Neural progenitor cell (in vitro differentiated cells): Measurements from ENCODE around the gene DAW1. TPM values are rescaled to one million over a fixed set of nuclear protein-coding genes. Genes with fewer than 3 reads are reported as not detected.

ENCODE experiments used
- DNase-seq: peaks from one replicate; pipeline ENCODE4 v3.0.0-alpha.2; 2016; ENCODE audit warnings: low spot score
- H2AFZ ChIP-seq: fragments of 200-600 bp; sonication (generic); replicated peaks from 2 replicates; pipeline ENCODE4 v1.6.1; 2016; ENCODE audit warnings: antibody characterized with exemption
- H3F3A ChIP-seq: fragments of 200-600 bp; sonication (generic); 2 replicates; pipeline ENCODE4 v1.6.1; 2016; ENCODE audit warnings: antibody characterized with exemption, low read depth
- H3K27ac ChIP-seq: fragments of 200-600 bp; sonication (generic); 2 replicates; pipeline ENCODE4 v1.5.1; 2016; ENCODE audit warnings: mild to moderate bottlenecking
- H3K27me3 ChIP-seq: fragments of 200-600 bp; sonication (generic); 2 replicates; pipeline ENCODE4 v1.6.1; 2016; ENCODE audit warnings: mild to moderate bottlenecking, moderate library complexity
- H3K36me3 ChIP-seq: fragments of 200-600 bp; sonication (generic); 2 replicates; pipeline ENCODE4 v1.5.1; 2016
- H3K4me1 ChIP-seq: fragments of 200-600 bp; sonication (generic); 2 replicates; pipeline ENCODE4 v1.6.1; 2016; ENCODE audit warnings: mixed run types
- H3K4me2 ChIP-seq: fragments of 200-600 bp; sonication (generic); 2 replicates; pipeline ENCODE4 v1.6.1; 2016
- H3K4me3 ChIP-seq: fragments of 200-600 bp; sonication (generic); 2 replicates; pipeline ENCODE4 v1.5.1; 2016
- H3K79me2 ChIP-seq: fragments of 200-600 bp; sonication (generic); 2 replicates; pipeline ENCODE4 v1.6.1; 2016; ENCODE audit warnings: low read depth
- H3K9ac ChIP-seq: fragments of 200-600 bp; sonication (generic); 2 replicates; pipeline ENCODE4 v1.6.1; 2016
- H3K9me3 ChIP-seq: fragments of 200-600 bp; sonication (generic); 2 replicates; pipeline ENCODE4 v1.5.1; 2016; ENCODE audit warnings: low read depth
- H4K20me1 ChIP-seq: fragments of 200-600 bp; sonication (generic); 2 replicates; pipeline ENCODE4 v1.6.1; 2016; ENCODE audit warnings: low read depth
- H3K27ac Mint-ChIP-seq: 3 replicates; pipeline ENCODE4 v1.8.0; 2021; ENCODE audit warnings: mixed read lengths
- H3K27me3 Mint-ChIP-seq: 2 replicates; pipeline ENCODE4 v1.8.0; 2022; ENCODE audit warnings: low read depth, mild to moderate bottlenecking, inconsistent platforms, moderate library complexity, mixed read lengths; ENCODE audit not compliant: insufficient read depth
- H3K36me3 Mint-ChIP-seq: 3 replicates; pipeline ENCODE4 v1.8.0; 2021; ENCODE audit warnings: mixed read lengths
- H3K4me1 Mint-ChIP-seq: 3 replicates; pipeline ENCODE4 v1.8.0; 2021; ENCODE audit warnings: mixed read lengths
- H3K4me3 Mint-ChIP-seq: 3 replicates; pipeline ENCODE4 v1.8.0; 2021; ENCODE audit warnings: mild to moderate bottlenecking, moderate library complexity, mixed read lengths
- H3K9me3 Mint-ChIP-seq: 3 replicates; pipeline ENCODE4 v1.8.0; 2020; ENCODE audit warnings: mixed read lengths
- CTCF ChIP-seq: fragments of 200-600 bp; sonication (generic); IDR thresholded peaks from 2 replicates; pipeline ENCODE4 v1.5.1; 2017; ENCODE audit warnings: antibody characterized with exemption, mild to moderate bottlenecking
- EZH2 ChIP-seq: fragments of 200-600 bp; sonication (generic); IDR thresholded peaks from 2 replicates; pipeline ENCODE4 v1.6.1; 2017; ENCODE audit warnings: antibody characterized with exemption, mild to moderate bottlenecking, moderate library complexity
- EZH2phosphoT487 ChIP-seq: fragments of 200-600 bp; sonication (generic); IDR thresholded peaks from 2 replicates; pipeline ENCODE4 v1.6.1; 2017; ENCODE audit warnings: antibody characterized with exemption
- total RNA-seq: library from RNA; depleted of rRNA; stranded (reverse); fragments of >200 nt; gene quantifications from 2 replicates; pipeline ENCODE4 v1.2.3, GENCODE V29; 2015; ENCODE audit warnings: low replicate concordance

DAW1 gene
- total RNA-seq, 1 donor from 2014 or later: not detected

DNA sequence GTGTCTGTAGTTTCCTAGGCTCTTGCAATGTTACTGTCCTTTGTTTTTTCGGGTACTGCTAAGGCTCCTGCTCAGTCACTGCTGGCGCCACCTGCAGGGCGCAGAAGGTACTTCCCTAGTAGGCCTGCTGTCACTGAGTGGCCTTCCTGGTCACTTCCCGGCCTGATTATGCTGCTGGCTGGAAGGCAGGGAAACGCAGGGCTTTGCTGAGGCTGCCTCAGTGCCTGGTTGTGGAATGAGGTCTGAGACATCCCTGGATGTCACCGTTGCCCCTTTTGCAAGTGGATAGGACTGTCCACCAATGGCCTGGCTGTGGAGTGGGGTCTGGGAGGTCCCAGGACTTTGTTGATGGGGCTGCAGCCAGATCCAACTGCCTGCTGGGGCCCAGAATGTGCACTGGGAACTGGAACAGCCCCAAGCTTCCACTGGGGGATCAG, 13.1 kb downstream of the DAW1 start:
- Histone ChIP-seq H3F3A (no peaks in the 10 kb centered on the region), H3K9ac (no peak overlapping the region), H3K4me1 (no peaks in the 10 kb centered on the region), H3K9me3 (no peaks in the 10 kb centered on the region), H3K4me3 (no peak overlapping the region), H3K27ac (no peak overlapping the region), H4K20me1 (no peaks in the 10 kb centered on the region), H3K79me2 (no peaks in the 10 kb centered on the region), H3K27me3 (no peaks in the 10 kb centered on the region), H3K4me2 (no peak overlapping the region), H2AFZ (peak overlapping the region; percentile 44), H3K36me3 (no peaks in the 10 kb centered on the region)
- DNase-seq: peak; percentile 82
- TF ChIP-seq EZH2phosphoT487 (no peak), CTCF (peak; percentile 95), EZH2 (no peak)
- Mint-ChIP-seq H3K27ac (no peak overlapping the region), H3K4me3 (no peak overlapping the region), H3K27me3 (no peaks in the 10 kb centered on the region), H3K9me3 (no peaks in the 10 kb centered on the region), H3K36me3 (no peaks in the 10 kb centered on the region), H3K4me1 (no peaks in the 10 kb centered on the region)

DNA sequence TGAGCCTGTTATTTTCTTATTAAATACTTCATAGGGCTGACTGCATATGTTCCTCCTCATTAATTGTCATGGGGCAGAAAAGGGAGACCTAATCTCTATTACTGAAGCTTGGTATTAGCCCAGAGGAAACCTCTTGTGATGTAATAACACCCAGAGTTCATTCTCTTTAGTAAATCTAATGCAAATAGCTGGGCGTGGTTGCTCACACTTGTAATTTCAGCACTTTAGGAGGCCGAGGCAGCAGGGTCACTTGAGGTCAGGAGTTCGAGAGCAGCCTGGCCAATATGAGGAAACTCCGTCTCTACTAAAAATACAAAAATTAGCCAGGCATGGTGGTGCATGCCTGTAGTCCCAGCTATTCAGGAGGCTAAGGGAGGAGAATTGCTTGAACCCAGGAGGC, 14.7 kb downstream of the DAW1 start:
- no peaks in the 10 kb centered on the region for H4K20me1 ChIP-seq
- H3K27me3 ChIP-seq: no peaks in the 10 kb centered on the region
- no peak overlapping the region for H3K4me3 ChIP-seq
- no peak for DNase-seq
- H3K9me3 ChIP-seq: no peaks in the 10 kb centered on the region
- no peak overlapping the region for H3K9ac ChIP-seq
- H3F3A ChIP-seq: no peaks in the 10 kb centered on the region
- TF ChIP-seq CTCF (no peak), EZH2phosphoT487 (no peak), EZH2 (no peak)
- H3K27ac ChIP-seq: no peak overlapping the region
- no peaks in the 10 kb centered on the region for H3K9me3 Mint-ChIP-seq
- H2AFZ ChIP-seq: no peak overlapping the region
- no peak overlapping the region for H3K4me2 ChIP-seq
- no peaks in the 10 kb centered on the region for H3K36me3 ChIP-seq
- no peaks in the 10 kb centered on the region for H3K79me2 ChIP-seq
- no peaks in the 10 kb centered on the region for H3K4me1 ChIP-seq
- H3K27me3 Mint-ChIP-seq: no peaks in the 10 kb centered on the region
- H3K4me3 Mint-ChIP-seq: no peak overlapping the region
- H3K36me3 Mint-ChIP-seq: no peaks in the 10 kb centered on the region
- H3K4me1 Mint-ChIP-seq: no peaks in the 10 kb centered on the region
- no peak overlapping the region for H3K27ac Mint-ChIP-seq

GRCh38 chr2:227888289-227888688, 16.9 kb downstream of the DAW1 start:
- Mint-ChIP-seq H3K4me3 (no peak overlapping the region), H3K4me1 (no peaks in the 10 kb centered on the region), H3K27ac (no peak overlapping the region), H3K36me3 (no peaks in the 10 kb centered on the region), H3K9me3 (no peaks in the 10 kb centered on the region), H3K27me3 (no peaks in the 10 kb centered on the region)
- no peaks in the 10 kb centered on the region for H3K27me3 ChIP-seq
- H3K4me2 ChIP-seq: no peak overlapping the region
- H3K4me3 ChIP-seq: no peak overlapping the region
- no peaks in the 10 kb centered on the region for H3K36me3 ChIP-seq
- no peaks in the 10 kb centered on the region for H3K4me1 ChIP-seq
- no peaks in the 10 kb centered on the region for H3K79me2 ChIP-seq
- no peaks in the 10 kb centered on the region for H3F3A ChIP-seq
- no peak overlapping the region for H3K27ac ChIP-seq
- peak; percentile 17 for DNase-seq
- no peaks in the 10 kb centered on the region for H4K20me1 ChIP-seq
- no peaks in the 10 kb centered on the region for H3K9me3 ChIP-seq
- no peak overlapping the region for H3K9ac ChIP-seq
- TF ChIP-seq EZH2phosphoT487 (no peak), CTCF (no peak), EZH2 (no peak)
- H2AFZ ChIP-seq: no peak overlapping the region
